CD4-positive, CD25-positive, alpha-beta regulatory T cell (primary cell): ENCODE data around the gene ZC3HAV1L. TPM values are rescaled to one million over a fixed set of nuclear protein-coding genes. Genes with fewer than 3 reads are reported as not detected.
A peak's percentile ranks its signal among the peaks of the same experiment; 100 is the strongest.

Experiments
- ATAC-seq, 2 donors: fragments of 150-1000 bp; cut with Tn5 transposase; one replicate each; pipeline ENCODE4 v1.10.0; 2021; ENCODE audit warnings: low read depth in 2 of 2, moderate number of reproducible peaks in 2 of 2, moderate library complexity in 1 of 2
- DNase-seq, 3 donors: peaks; one replicate each; pipeline versions ENCODE4 v3.0.0 to v3.0.0-alpha.2; 2012 to 2022; ENCODE audit warnings: mixed read lengths in 1 of 3
- H3K27ac ChIP-seq: one replicate; pipeline ENCODE4 v1.7.0; 2013; ENCODE audit warnings: mild to moderate bottlenecking, low read length; ENCODE audit not compliant: insufficient read depth, poor library complexity, severe bottlenecking
- H3K27me3 ChIP-seq: one replicate; pipeline ENCODE4 v1.7.0; 2013; ENCODE audit warnings: low read length; ENCODE audit not compliant: control insufficient read depth, insufficient read depth
- H3K36me3 ChIP-seq: one replicate; pipeline ENCODE4 v1.7.0; 2013; ENCODE audit warnings: mild to moderate bottlenecking, low read length, moderate library complexity; ENCODE audit not compliant: control insufficient read depth, insufficient read depth
- H3K4me1 ChIP-seq: 2 replicates; pipeline ENCODE4 v1.7.0; 2013; ENCODE audit warnings: mild to moderate bottlenecking, low read length; ENCODE audit not compliant: insufficient read depth, control insufficient read depth, poor library complexity, severe bottlenecking
- H3K4me3 ChIP-seq: one replicate; pipeline ENCODE4 v1.7.0; 2013; ENCODE audit warnings: low read depth, mild to moderate bottlenecking, low read length, moderate library complexity
- H3K9me3 ChIP-seq, 2 experiments: 1 replicate in 1 of 2; 2 replicates in 1 of 2; pipeline ENCODE4 v1.7.0; 2013; ENCODE audit warnings: low read length in 2 of 2, mild to moderate bottlenecking in 1 of 2, moderate library complexity in 1 of 2; ENCODE audit not compliant: control insufficient read depth in 2 of 2
- H3K27ac Mint-ChIP-seq, 3 donors: one replicate each; pipeline ENCODE4 v1.8.0; 2020 to 2022; ENCODE audit warnings: mild to moderate bottlenecking in 3 of 3, mixed read lengths in 3 of 3, moderate library complexity in 2 of 3
- H3K27me3 Mint-ChIP-seq: one replicate; pipeline ENCODE4 v1.8.0; 2022; ENCODE audit warnings: mild to moderate bottlenecking, mixed read lengths
- H3K36me3 Mint-ChIP-seq: one replicate; pipeline ENCODE4 v1.8.0; 2020; ENCODE audit warnings: mixed read lengths
- H3K4me1 Mint-ChIP-seq, 4 donors: one replicate each; pipeline ENCODE4 v1.8.0; 2020 to 2022; ENCODE audit warnings: mixed read lengths in 4 of 4, mild to moderate bottlenecking in 1 of 4
- H3K4me3 Mint-ChIP-seq, 4 donors: one replicate each; pipeline ENCODE4 v1.8.0; 2020 to 2022; ENCODE audit warnings: mild to moderate bottlenecking in 4 of 4, mixed read lengths in 4 of 4, moderate library complexity in 3 of 4
- H3K9me3 Mint-ChIP-seq, 7 donors: one replicate each; pipeline ENCODE4 v1.8.0; 2020 to 2022; ENCODE audit warnings: mixed read lengths in 7 of 7, mild to moderate bottlenecking in 3 of 7, moderate library complexity in 2 of 7
- polyA plus RNA-seq, 4 donors: library from polyadenylated mRNA; unstranded; fragments of 300-500 nt; fragmentation: Illumina TruSeq; gene quantifications; one replicate each; pipeline ENCODE4 v1.2.3, GENCODE V29; 2021
- total RNA-seq: library from RNA; stranded (reverse); gene quantifications from one replicate; pipeline ENCODE4 v1.2.3, GENCODE V29; 2022

Gene ZC3HAV1L
- total and polyA plus RNA-seq, 5 donors from 2014 or later: 0.25 to 1.4 (median 0.75) TPM; not detected in 1

- H3K36me3 ChIP-seq: no peaks in the 10 kb centered on the region
- Mint-ChIP-seq H3K4me1 (no peaks in the 10 kb centered on the region), H3K36me3 (no peaks in the 10 kb centered on the region), H3K27me3 (peaks cover 24% of the 10 kb centered on the region), H3K27ac (no peak overlapping the region), H3K4me3 (no peak overlapping the region), H3K9me3 (peaks cover 0 to 11% (median 6%) of the 10 kb centered on the region in 7 donors)
- H3K9me3 ChIP-seq: peaks cover 7 to 8% of the 10 kb centered on the region in 2 experiments
- no peak overlapping the region for H3K4me3 ChIP-seq
- H3K4me1 ChIP-seq: no peaks in the 10 kb centered on the region
- ATAC-seq: no peak
- H3K27ac ChIP-seq: no peak overlapping the region
- H3K27me3 ChIP-seq: peaks cover 8% of the 10 kb centered on the region
- DNase-seq: no peak
These were observed 31.3 kb downstream of the ZC3HAV1L start for GRCh38 chr7:139004321-139005090.

GRCh38 chr7:138999414-138999813 is 36.4 kb downstream of the ZC3HAV1L start:
- no peak overlapping the region for H3K27ac Mint-ChIP-seq
- H3K4me3 Mint-ChIP-seq: no peak overlapping the region
- ATAC-seq: no peak
- DNase-seq: no peak
- Histone ChIP-seq H3K9me3 (peaks cover 4 to 7% of the 10 kb centered on the region in 2 experiments), H3K4me3 (no peak overlapping the region), H3K4me1 (no peaks in the 10 kb centered on the region), H3K27me3 (peaks cover 8% of the 10 kb centered on the region), H3K36me3 (no peaks in the 10 kb centered on the region), H3K27ac (no peak overlapping the region)
- H3K9me3 Mint-ChIP-seq: peaks cover 0 to 7% (median 4%) of the 10 kb centered on the region in 7 donors
- no peaks in the 10 kb centered on the region for H3K36me3 Mint-ChIP-seq
- H3K27me3 Mint-ChIP-seq: peaks cover 53% of the 10 kb centered on the region
- H3K4me1 Mint-ChIP-seq: no peaks in the 10 kb centered on the region

GRCh38 chr7:138992052-138992531 is 43.8 kb downstream of the ZC3HAV1L start:
- no peaks in the 10 kb centered on the region for H3K4me1 ChIP-seq
- H3K27ac Mint-ChIP-seq: no peak overlapping the region
- peaks cover 18% of the 10 kb centered on the region for H3K27me3 ChIP-seq
- peaks cover 51% of the 10 kb centered on the region for H3K27me3 Mint-ChIP-seq
- no peak for ATAC-seq
- no peaks in the 10 kb centered on the region for H3K36me3 Mint-ChIP-seq
- H3K4me1 Mint-ChIP-seq: no peaks in the 10 kb centered on the region
- no peaks in the 10 kb centered on the region for H3K36me3 ChIP-seq
- peaks cover 0 to 8% of the 10 kb centered on the region in 2 experiments for H3K9me3 ChIP-seq
- no peak for DNase-seq
- H3K27ac ChIP-seq: no peak overlapping the region
- H3K4me3 Mint-ChIP-seq: no peak overlapping the region
- H3K4me3 ChIP-seq: no peak overlapping the region
- peaks cover 0 to 9% (median 2%) of the 10 kb centered on the region in 7 donors for H3K9me3 Mint-ChIP-seq

- H3K27ac ChIP-seq: no peak overlapping the region
- H3K9me3 ChIP-seq: peaks cover 0 to 8% of the 10 kb centered on the region in 2 experiments
- H3K27me3 ChIP-seq: peaks cover 26% of the 10 kb centered on the region
- Mint-ChIP-seq H3K4me1 (no peaks in the 10 kb centered on the region), H3K27me3 (peaks cover 34% of the 10 kb centered on the region), H3K27ac (peak overlapping the region in 1 of 3 donors; percentile 21), H3K4me3 (no peak overlapping the region), H3K36me3 (no peaks in the 10 kb centered on the region), H3K9me3 (peaks cover 0 to 9% (median 2%) of the 10 kb centered on the region in 7 donors)
- no peaks in the 10 kb centered on the region for H3K36me3 ChIP-seq
- H3K4me1 ChIP-seq: no peaks in the 10 kb centered on the region
- DNase-seq (no peak), ATAC-seq (no peak)
- H3K4me3 ChIP-seq: no peak overlapping the region
These were observed 48.2 kb downstream of the ZC3HAV1L start for GRCh38 chr7:138987686-138988085.

GRCh38 chr7:138982204-138982623 is 53.6 kb downstream of the ZC3HAV1L start:
- H3K27me3 Mint-ChIP-seq: peaks cover 45% of the 10 kb centered on the region
- H3K4me3 ChIP-seq: no peak overlapping the region

GRCh38 chr7:138981332-138982203 is 54.3 kb downstream of the ZC3HAV1L start, which contains the start of gene KIAA1549:
Gene KIAA1549, minus strand, starts transcription at chr7:138981389. Its CDS starts 120 bp downstream, at chr7:138981269.
- Mint-ChIP-seq H3K4me1 (peaks cover 0 to 14% (median 11%) of the 10 kb centered on the region in 4 donors), H3K4me3 (peak within 1 kb of the TSS; percentile 78 to 93 (median 90)), H3K27me3 (peaks cover 45% of the 10 kb centered on the region), H3K27ac (peak within 1 kb of the TSS; percentile 53 to 82 (median 60)), H3K9me3 (peaks cover 0 to 7% (median 0%) of the 10 kb centered on the region in 7 donors), H3K36me3 (no peaks in the 10 kb centered on the region)
- Histone ChIP-seq H3K27me3 (peaks cover 40% of the 10 kb centered on the region), H3K36me3 (no peaks in the 10 kb centered on the region), H3K4me1 (peaks cover 11% of the 10 kb centered on the region), H3K27ac (no peak within 1 kb of the TSS), H3K9me3 (no peaks in the 10 kb centered on the region), H3K4me3 (peak within 1 kb of the TSS; percentile 37)
- ATAC-seq (peak; percentile 72 to 74), DNase-seq (peak in 2 of 3 donors; percentile 11 to 59)

More at GRCh38 chr7:138982204-138982623, 53.6 kb downstream of the ZC3HAV1L start:
- Histone ChIP-seq H3K27me3 (peaks cover 40% of the 10 kb centered on the region), H3K36me3 (no peaks in the 10 kb centered on the region), H3K4me1 (peaks cover 11% of the 10 kb centered on the region), H3K27ac (no peak overlapping the region), H3K9me3 (no peaks in the 10 kb centered on the region)
- peak overlapping the region; percentile 43 to 81 (median 74) for H3K4me3 Mint-ChIP-seq
- peaks cover 0 to 14% (median 11%) of the 10 kb centered on the region in 4 donors for H3K4me1 Mint-ChIP-seq
- no peak for DNase-seq
- no peaks in the 10 kb centered on the region for H3K36me3 Mint-ChIP-seq
- H3K9me3 Mint-ChIP-seq: peaks cover 0 to 7% (median 0%) of the 10 kb centered on the region in 7 donors
- ATAC-seq: no peak
- peak overlapping the region in 2 of 3 donors; percentile 5 to 53 for H3K27ac Mint-ChIP-seq

- Histone ChIP-seq H3K4me3 (peak overlapping the region; percentile 37), H3K27me3 (peaks cover 40% of the 10 kb centered on the region), H3K4me1 (peaks cover 11% of the 10 kb centered on the region), H3K27ac (no peak overlapping the region), H3K9me3 (no peaks in the 10 kb centered on the region), H3K36me3 (no peaks in the 10 kb centered on the region)
- Mint-ChIP-seq H3K9me3 (peaks cover 0 to 5% (median 0%) of the 10 kb centered on the region in 7 donors), H3K4me3 (peak overlapping the region; percentile 78 to 93 (median 90)), H3K36me3 (no peaks in the 10 kb centered on the region), H3K27ac (peak overlapping the region; percentile 39 to 82 (median 60)), H3K27me3 (peaks cover 45% of the 10 kb centered on the region), H3K4me1 (peaks cover 0 to 14% (median 11%) of the 10 kb centered on the region in 4 donors)
- DNase-seq (no peak), ATAC-seq (no peak)
These were observed 55.1 kb downstream of the ZC3HAV1L start for GRCh38 chr7:138980563-138981291.
